GM18858 (cell line): ENCODE data around the gene TAPT1.
"Not testable (repeated sequence)": the region's sequence is repeated elsewhere in the genome, so short reads cannot be mapped to it uniquely, and the experiment has no call there.

Source experiments
- ATAC-seq: cut with Tn5 transposase; IDR thresholded peaks from one replicate; pipeline ENCODE4 v1.9.1; 2021; ENCODE audit not compliant: unreplicated experiment

The TAPT1 gene

GRCh38 chr4:16186986-16187385 lies 39.3 kb downstream of the TAPT1 start:
- ATAC-seq = no peak

- ATAC-seq = no peak
Measured at GRCh38 chr4:16183604-16184003, 42.7 kb downstream of the TAPT1 start.

GRCh38 chr4:16176621-16177020 lies 49.6 kb downstream of the TAPT1 start:
- no peak for ATAC-seq

- no peak for ATAC-seq
Measured at GRCh38 chr4:16171831-16172230, 54.4 kb downstream of the TAPT1 start.

- ATAC-seq = no peak
Measured at GRCh38 chr4:16169490-16169889, 56.8 kb downstream of the TAPT1 start.

- no peak for ATAC-seq
Measured at GRCh38 chr4:16168710-16169388, 57.4 kb downstream of the TAPT1 start.

GRCh38 chr4:16168144-16168543 lies 58.1 kb downstream of the TAPT1 start:
- no peak for ATAC-seq

GRCh38 chr4:16165931-16166330 lies 60.3 kb downstream of the TAPT1 start:
- ATAC-seq = no peak

GRCh38 chr4:16162891-16163290 lies 63.4 kb downstream of the TAPT1 start:
- ATAC-seq = no peak

GRCh38 chr4:16161851-16162408 lies 64.3 kb downstream of the TAPT1 start:
- no peak for ATAC-seq

GRCh38 chr4:16160457-16160856 lies 65.8 kb downstream of the TAPT1 start:
- no peak for ATAC-seq

GRCh38 chr4:16159286-16159685 lies 67.0 kb downstream of the TAPT1 start:
- ATAC-seq = no peak

GRCh38 chr4:16158504-16158852 lies 67.8 kb downstream of the TAPT1 start:
- no peak for ATAC-seq

- ATAC-seq = no peak
Measured at GRCh38 chr4:16157609-16158503, 68.4 kb downstream of the TAPT1 start.

- no peak for ATAC-seq
Measured at GRCh38 chr4:16155528-16156169, 70.6 kb downstream of the TAPT1 start.

- no peak for ATAC-seq
Measured at GRCh38 chr4:16154451-16154850, 71.8 kb downstream of the TAPT1 start.

GRCh38 chr4:16150716-16151115 lies 75.6 kb downstream of the TAPT1 start:
- no peak for ATAC-seq

GRCh38 chr4:16144913-16145312 lies 81.4 kb downstream of the TAPT1 start:
- not testable (repeated sequence) for ATAC-seq

GRCh38 chr4:16142598-16143310 lies 83.5 kb downstream of the TAPT1 start:
- ATAC-seq = no peak

- no peak for ATAC-seq
Measured at GRCh38 chr4:16140879-16141249, 85.4 kb downstream of the TAPT1 start.
